ENCODE data around the gene ACTR3C.

Gene ACTR3C

GRCh38 chr7:150365673-150366398, 42.5 kb upstream of the ACTR3C start:
- Histone ChIP-seq H3K27me3 (ENCODE audit: low read depth, low read length) (no peaks in the 10 kb centered on the region), H3K4me3 (ENCODE audit: low read length) (0 out of 2 replicates have a peak overlapping the region, but pooled peaks have one; percentile 20), H3K79me2 (ENCODE audit: low read length) (peaks cover 29% of the 10 kb centered on the region), H3K27ac (ENCODE audit: low read length) (peak overlapping the region; percentile 93), H3K4me1 (ENCODE audit: low read length) (peaks cover 67% of the 10 kb centered on the region), H4K20me1 (ENCODE audit: insufficient read depth, low read length) (peaks cover 13% of the 10 kb centered on the region), H3K9me3 (ENCODE audit: insufficient read depth, low read length) (no peaks in the 10 kb centered on the region), H3K4me2 (ENCODE audit: low read length) (peak overlapping the region; percentile 62), H2AFZ (ENCODE audit: low read depth, low read length) (no peak overlapping the region), H3K9ac (ENCODE audit: low read length) (peak overlapping the region; percentile 49), H3K36me3 (replicated peaks; ENCODE audit: low read depth, low read length) (peaks cover 17% of the 10 kb centered on the region)
- no peak for TF ChIP-seq EZH2phosphoT487 (IDR thresholded peaks at IDR 0.05; ENCODE audit: low read depth)
- TF ChIP-seq CTCF (IDR thresholded peaks at IDR 0.05; ENCODE audit: low read depth, low read length) = no peak

GRCh38 chr7:150365194-150365593, 41.8 kb upstream of the ACTR3C start:
- no peak overlapping the region for H3K4me3 ChIP-seq (ENCODE audit: low read length)
- H4K20me1 ChIP-seq (ENCODE audit: insufficient read depth, low read length) = peaks cover 6% of the 10 kb centered on the region; the same call in 1 of the 2 replicates
- H3K79me2 ChIP-seq (ENCODE audit: low read length) = peaks cover 23% of the 10 kb centered on the region
- TF ChIP-seq CTCF (IDR thresholded peaks at IDR 0.05; ENCODE audit: low read depth, low read length) = no peak
- no peak for TF ChIP-seq EZH2phosphoT487 (IDR thresholded peaks at IDR 0.05; ENCODE audit: low read depth)
- no peak overlapping the region for H2AFZ ChIP-seq (ENCODE audit: low read depth, low read length)
- no peaks in the 10 kb centered on the region for H3K27me3 ChIP-seq (ENCODE audit: low read depth, low read length)
- H3K4me2 ChIP-seq (ENCODE audit: low read length) = peak overlapping the region; percentile 4; the same call in 1 of the 2 replicates
- H3K9ac ChIP-seq (ENCODE audit: low read length) = peak overlapping the region; percentile 49; the same call in 1 of the 2 replicates
- peaks cover 61% of the 10 kb centered on the region for H3K4me1 ChIP-seq (ENCODE audit: low read length)
- H3K9me3 ChIP-seq (ENCODE audit: insufficient read depth, low read length) = no peaks in the 10 kb centered on the region
- peaks cover 11% of the 10 kb centered on the region for H3K36me3 ChIP-seq (replicated peaks; ENCODE audit: low read depth, low read length)
- H3K27ac ChIP-seq (ENCODE audit: low read length) = peak overlapping the region; percentile 93

GRCh38 chr7:150363872-150364271, 40.5 kb upstream of the ACTR3C start:
- Histone ChIP-seq H3K9ac (ENCODE audit: low read length) (peak overlapping the region; percentile 65; the same call in 1 of the 2 replicates), H3K4me2 (ENCODE audit: low read length) (peak overlapping the region; percentile 87), H3K4me1 (ENCODE audit: low read length) (peaks cover 73% of the 10 kb centered on the region), H3K79me2 (ENCODE audit: low read length) (peaks cover 10% of the 10 kb centered on the region), H2AFZ (ENCODE audit: low read depth, low read length) (no peak overlapping the region; the same call in 1 of the 2 replicates), H3K27ac (ENCODE audit: low read length) (peak overlapping the region; percentile 93), H3K9me3 (ENCODE audit: insufficient read depth, low read length) (no peaks in the 10 kb centered on the region), H3K27me3 (ENCODE audit: low read depth, low read length) (no peaks in the 10 kb centered on the region), H3K4me3 (ENCODE audit: low read length) (peak overlapping the region; percentile 41), H4K20me1 (ENCODE audit: insufficient read depth, low read length) (no peaks in the 10 kb centered on the region), H3K36me3 (replicated peaks; ENCODE audit: low read depth, low read length) (no peaks in the 10 kb centered on the region)
- no peak for TF ChIP-seq CTCF (IDR thresholded peaks at IDR 0.05; ENCODE audit: low read depth, low read length)
- no peak for TF ChIP-seq EZH2phosphoT487 (IDR thresholded peaks at IDR 0.05; ENCODE audit: low read depth)

GRCh38 chr7:150363370-150363769, 40.0 kb upstream of the ACTR3C start:
- H3K4me2 ChIP-seq (ENCODE audit: low read length) = peak overlapping the region; percentile 87
- H2AFZ ChIP-seq (ENCODE audit: low read depth, low read length) = no peak overlapping the region
- H4K20me1 ChIP-seq (ENCODE audit: insufficient read depth, low read length) = no peaks in the 10 kb centered on the region
- peak overlapping the region; percentile 65; the same call in 1 of the 2 replicates for H3K9ac ChIP-seq (ENCODE audit: low read length)
- no peaks in the 10 kb centered on the region for H3K9me3 ChIP-seq (ENCODE audit: insufficient read depth, low read length)
- H3K36me3 ChIP-seq (replicated peaks; ENCODE audit: low read depth, low read length) = no peaks in the 10 kb centered on the region
- peak overlapping the region; percentile 41; the same call in 1 of the 2 replicates for H3K4me3 ChIP-seq (ENCODE audit: low read length)
- peaks cover 78% of the 10 kb centered on the region for H3K4me1 ChIP-seq (ENCODE audit: low read length)
- no peak for TF ChIP-seq CTCF (IDR thresholded peaks at IDR 0.05; ENCODE audit: low read depth, low read length)
- no peak for TF ChIP-seq EZH2phosphoT487 (IDR thresholded peaks at IDR 0.05; ENCODE audit: low read depth)
- H3K79me2 ChIP-seq (ENCODE audit: low read length) = peaks cover 5% of the 10 kb centered on the region; the same call in 1 of the 2 replicates
- H3K27ac ChIP-seq (ENCODE audit: low read length) = peak overlapping the region; percentile 93
- H3K27me3 ChIP-seq (ENCODE audit: low read depth, low read length) = no peaks in the 10 kb centered on the region
